Measurements from ENCODE around the gene SIRPA.

GRCh38 chr20:1872459-1873097 is 22.6 kb upstream of the SIRPA start:
- TF ChIP-seq SIN3A (IDR thresholded peaks at IDR 0.05; ENCODE audit: borderline replicate concordance, insufficient read depth, low read length), result no peak
- no peak for TF ChIP-seq TAF1 (IDR thresholded peaks at IDR 0.05; ENCODE audit: borderline replicate concordance, insufficient read depth, low read length)

Data from PFSK-1 (cell line).